Right lobe of liver (tissue), 4 donors: ENCODE measurements around the gene SLC29A3.

Experiments
- POLR2A ChIP-seq: fragments of 450-650 bp; IDR thresholded peaks from one replicate; pipeline ENCODE4 v1.6.1; 2017; ENCODE audit warnings: antibody characterized with exemption, mild to moderate bottlenecking
- TF ChIP-seq, protein P1 (sequence below), 4 donors: fragments of 200-600 bp in 3 of 4; fragments of 450-650 bp in 1 of 4; IDR thresholded peaks; one replicate each; pipeline versions ENCODE4 v1.5.1 to v1.8.0; 2016 to 2022; ENCODE audit warnings: antibody characterized with exemption in 4 of 4, mild to moderate bottlenecking in 2 of 4
- donor health status: DM: no; HTN: no; CAD: no.
- donor health status: DM: no; HTN: no; CAD: no.
- donor health status: DM: no; HTN: yes; CAD: no.

DNA sequence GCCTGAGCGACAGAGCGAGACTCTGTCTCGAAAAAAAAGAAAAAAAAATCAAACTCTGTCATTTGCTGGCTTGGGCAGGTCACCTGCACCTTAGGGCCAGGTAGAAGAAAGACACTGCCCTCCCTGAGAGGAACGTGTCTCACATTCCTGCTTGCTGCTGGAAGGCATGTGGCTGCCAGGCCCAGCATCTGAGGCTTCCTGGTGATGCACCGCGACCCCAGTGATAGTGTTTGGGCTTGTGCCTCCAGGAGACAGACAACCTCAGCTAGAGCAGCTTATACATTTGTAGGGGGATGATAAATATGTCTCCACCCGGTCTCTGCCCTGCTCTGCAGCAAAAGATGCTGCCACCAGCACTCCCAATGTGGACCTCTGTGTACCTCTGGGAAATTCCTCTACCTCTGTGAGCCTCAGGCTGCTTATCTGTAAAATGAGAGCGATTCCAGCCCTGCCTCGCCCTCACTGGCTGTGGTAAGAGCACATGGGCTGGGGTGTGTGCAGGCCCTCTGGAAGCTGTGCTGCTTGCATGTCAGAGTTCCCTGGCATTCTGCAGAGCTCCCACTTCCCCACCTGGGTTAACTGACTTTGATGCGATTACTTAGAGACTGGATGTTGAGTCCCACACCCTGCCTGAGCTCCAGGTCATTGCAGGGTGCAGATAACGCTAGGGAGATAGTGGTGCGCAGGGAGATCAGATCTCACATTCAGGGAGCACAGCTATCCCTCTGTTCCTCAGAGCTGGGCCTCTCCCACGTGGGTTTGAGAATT lies 19.9 kb downstream of the SLC29A3 start:
- TF ChIP-seq, protein P1, sequence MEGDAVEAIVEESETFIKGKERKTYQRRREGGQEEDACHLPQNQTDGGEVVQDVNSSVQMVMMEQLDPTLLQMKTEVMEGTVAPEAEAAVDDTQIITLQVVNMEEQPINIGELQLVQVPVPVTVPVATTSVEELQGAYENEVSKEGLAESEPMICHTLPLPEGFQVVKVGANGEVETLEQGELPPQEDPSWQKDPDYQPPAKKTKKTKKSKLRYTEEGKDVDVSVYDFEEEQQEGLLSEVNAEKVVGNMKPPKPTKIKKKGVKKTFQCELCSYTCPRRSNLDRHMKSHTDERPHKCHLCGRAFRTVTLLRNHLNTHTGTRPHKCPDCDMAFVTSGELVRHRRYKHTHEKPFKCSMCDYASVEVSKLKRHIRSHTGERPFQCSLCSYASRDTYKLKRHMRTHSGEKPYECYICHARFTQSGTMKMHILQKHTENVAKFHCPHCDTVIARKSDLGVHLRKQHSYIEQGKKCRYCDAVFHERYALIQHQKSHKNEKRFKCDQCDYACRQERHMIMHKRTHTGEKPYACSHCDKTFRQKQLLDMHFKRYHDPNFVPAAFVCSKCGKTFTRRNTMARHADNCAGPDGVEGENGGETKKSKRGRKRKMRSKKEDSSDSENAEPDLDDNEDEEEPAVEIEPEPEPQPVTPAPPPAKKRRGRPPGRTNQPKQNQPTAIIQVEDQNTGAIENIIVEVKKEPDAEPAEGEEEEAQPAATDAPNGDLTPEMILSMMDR (IDR thresholded peaks at IDR 0.05), result no peak
- no peak for TF ChIP-seq POLR2A
